HG02623 (cell line): Measurements from ENCODE around the gene FUOM.

ENCODE experiments used
- ATAC-seq: cut with Tn5 transposase; IDR thresholded peaks from one replicate; pipeline ENCODE4 v1.9.1; 2021; ENCODE audit warnings: moderate library complexity; ENCODE audit not compliant: unreplicated experiment

FUOM gene

DNA sequence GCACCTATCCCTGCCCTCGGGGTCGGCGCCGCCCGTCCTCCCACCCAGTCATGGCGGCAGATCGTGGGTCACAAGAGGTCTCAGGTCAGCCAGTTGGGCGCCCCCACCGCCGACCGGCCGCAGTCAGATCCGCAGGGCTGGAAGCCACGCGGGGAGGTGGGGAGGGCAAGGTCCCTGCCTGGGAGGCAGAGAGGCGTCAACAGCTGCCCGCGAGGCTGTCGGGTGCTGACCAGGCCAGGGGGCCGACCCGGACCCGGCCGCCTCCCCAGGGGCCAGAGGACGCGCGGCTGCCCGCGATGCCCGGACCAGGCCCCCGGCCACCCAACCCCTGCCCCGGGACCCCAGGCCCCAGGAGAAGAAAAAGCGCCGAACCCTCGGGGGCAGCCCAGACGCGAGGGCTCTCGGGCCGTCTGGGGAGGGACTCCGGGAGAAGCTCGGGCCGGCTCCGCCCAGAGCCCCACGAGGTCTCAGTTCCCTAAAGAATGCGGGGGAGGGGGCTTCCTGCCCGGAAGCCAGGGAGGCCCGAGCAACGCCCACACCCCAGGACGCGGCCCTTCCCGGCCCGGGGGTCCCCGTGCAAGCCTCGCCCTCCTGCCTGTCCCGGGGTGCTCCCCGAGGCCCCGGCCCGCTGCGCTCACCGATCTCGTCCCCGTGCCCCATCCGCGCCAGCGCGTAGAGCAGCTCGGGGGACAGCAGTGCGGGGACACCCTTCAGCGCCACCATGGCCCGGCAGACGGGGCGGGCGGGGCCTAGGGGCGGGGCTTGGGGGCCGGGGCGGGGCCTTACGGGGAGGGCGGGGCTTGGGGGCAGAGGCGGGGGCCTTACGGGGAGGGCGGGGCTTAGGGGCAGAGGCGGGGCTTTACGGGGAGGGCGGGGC, at the start of gene FUOM:
Gene FUOM (minus strand): TSS at position 735 of the 877 bp plus-strand sequence. CDS start 12 bp downstream, at position 723.
- ATAC-seq: peak; percentile 63

DNA sequence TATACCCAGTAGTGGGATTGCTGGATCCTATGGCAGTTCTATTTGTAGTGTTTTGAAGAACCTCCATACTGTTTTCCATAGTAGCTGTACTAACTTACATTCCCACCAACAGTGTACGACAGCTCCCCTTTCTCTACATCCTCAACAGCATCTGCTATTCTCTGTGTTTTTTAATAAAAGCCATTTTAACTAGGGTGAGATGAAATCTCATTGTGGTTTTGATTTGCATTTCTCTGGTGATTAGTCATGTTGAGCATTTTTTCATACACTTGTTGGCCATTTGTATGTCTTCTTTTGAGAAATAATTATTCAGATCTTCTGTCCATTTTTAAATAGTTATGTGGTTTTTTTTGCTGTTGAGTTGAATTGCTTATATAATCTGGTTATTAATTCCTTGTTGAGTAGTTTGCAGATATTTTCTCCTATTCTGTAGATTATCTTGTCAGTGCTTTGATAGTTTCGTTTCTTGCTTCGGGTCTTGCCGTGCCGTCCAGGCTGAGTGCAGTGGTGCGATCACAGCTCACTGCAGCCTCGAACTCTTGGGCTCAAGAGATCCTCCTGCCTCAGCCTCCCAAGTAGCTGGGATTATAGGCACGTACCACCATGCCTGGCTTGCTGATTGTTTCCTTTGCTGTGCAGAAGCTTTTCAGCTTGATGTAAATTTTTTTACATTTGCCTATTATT, 48.2 kb upstream of the FUOM start:
- ATAC-seq: no peak

- ATAC-seq: no peak
Observed at GRCh38 chr10:133405272-133405671, 47.5 kb upstream of the FUOM start.

- no peak for ATAC-seq
Observed at GRCh38 chr10:133403784-133404183, 46.0 kb upstream of the FUOM start.

- ATAC-seq: no peak
Observed at GRCh38 chr10:133403359-133403758, 45.5 kb upstream of the FUOM start.

DNA sequence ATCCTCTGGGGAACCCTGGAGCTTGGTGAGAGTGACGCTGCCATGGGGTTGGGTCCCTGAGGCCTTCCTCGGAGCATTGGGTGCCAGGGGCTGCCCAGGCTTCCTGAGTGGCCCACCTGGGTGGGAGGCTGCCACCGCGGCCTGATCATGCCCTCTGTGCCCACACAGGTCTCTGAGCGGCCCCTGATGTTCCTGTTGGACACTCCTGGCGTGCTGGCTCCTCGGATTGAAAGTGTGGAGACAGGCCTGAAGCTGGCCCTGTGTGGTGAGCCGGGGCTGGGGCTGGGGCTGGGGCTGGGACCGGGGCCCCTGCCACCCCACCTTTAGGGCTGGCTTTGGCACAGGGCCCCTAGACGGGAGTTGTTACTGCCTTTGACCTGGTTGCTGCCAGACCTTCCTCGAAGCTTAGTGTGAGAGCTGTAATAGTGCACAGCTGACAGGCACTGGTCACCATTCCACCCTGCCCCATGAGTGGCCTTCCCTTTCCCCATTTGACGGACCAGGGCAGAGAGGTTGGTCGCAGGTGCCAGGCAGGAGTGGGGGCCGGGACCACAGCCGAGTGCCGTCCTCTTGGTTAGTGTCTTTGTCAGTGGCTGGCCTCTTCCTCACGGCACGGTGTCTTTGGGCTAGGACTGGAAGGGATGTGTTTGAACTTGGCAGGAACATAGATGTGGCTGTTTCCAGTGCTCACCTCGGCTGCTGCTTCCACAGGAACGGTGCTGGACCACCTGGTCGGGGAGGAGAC, 44.3 kb upstream of the FUOM start:
- ATAC-seq: no peak

- ATAC-seq: peak; percentile 8
Observed at GRCh38 chr10:133401500-133401899, 43.7 kb upstream of the FUOM start.

DNA sequence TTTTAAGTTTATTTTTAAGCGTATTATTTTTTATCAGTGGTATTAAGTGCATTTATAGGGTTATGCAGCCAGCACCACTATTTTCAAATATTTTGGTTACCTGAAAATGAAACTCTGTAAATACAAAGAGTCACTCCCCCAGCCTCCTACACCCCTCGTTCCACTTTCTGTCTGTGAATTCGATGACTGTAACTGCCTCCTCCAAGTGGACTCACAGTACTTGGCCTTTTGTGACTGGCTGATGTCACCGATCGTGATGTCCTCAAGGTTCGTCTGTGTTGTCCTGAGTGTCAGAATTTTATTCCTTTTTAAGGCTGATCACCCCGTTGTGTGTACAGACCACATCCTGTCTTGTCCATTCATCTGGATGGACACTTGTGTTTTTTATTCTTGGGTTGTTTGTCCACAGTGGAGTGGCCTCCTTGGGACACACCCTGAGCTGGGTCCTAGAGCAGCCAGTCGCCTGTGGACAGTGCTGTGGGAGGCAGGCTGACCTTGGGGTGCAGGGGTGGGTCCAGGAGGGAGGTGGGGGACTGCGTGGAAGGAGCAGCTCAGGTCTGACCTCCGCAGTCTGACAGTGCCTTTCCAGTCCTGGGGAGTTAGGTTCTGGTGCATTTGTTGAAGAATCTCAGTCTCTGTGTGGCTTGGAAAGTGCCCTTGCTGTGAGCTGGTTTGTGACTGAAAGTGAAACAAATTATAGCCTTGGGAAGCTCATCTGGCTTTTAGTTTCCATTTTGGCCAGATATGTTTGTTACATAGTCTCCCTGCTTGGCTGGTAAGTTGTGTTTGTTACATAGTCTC, 43.0 kb upstream of the FUOM start:
- ATAC-seq: peak; percentile 81

- ATAC-seq: no peak
Observed at GRCh38 chr10:133399123-133399601, 41.3 kb upstream of the FUOM start.

- no peak for ATAC-seq
Observed at GRCh38 chr10:133397938-133398337, 40.1 kb upstream of the FUOM start.

DNA sequence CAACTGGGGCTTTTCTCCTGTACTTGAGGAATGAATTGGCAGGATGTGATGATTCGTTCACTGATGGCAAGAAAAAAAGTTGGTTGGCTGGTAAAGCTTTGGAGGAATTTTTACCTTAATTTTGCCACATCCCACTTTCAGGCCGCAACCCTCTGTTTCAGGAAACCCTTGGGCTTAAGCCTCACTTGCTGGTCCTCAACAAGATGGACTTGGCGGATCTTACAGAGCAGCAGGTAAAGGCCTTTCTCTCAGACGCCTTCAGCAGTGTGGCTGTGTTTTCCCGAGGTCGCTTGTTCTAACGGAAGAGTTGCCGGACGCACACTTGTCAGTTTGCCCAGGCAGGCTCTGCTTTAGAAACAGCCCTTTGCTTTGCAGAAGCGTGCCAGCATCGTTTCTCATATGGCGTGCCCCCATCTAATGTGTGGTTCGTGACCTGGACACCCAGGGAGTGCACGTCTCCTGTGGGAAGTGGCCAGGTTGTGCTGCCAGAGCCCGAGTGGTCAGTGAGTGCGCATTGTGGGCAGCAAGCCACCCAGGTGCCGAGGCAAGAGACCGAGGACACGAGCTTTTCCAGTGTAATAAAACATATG, 38.3 kb upstream of the FUOM start:
- no peak for ATAC-seq

DNA sequence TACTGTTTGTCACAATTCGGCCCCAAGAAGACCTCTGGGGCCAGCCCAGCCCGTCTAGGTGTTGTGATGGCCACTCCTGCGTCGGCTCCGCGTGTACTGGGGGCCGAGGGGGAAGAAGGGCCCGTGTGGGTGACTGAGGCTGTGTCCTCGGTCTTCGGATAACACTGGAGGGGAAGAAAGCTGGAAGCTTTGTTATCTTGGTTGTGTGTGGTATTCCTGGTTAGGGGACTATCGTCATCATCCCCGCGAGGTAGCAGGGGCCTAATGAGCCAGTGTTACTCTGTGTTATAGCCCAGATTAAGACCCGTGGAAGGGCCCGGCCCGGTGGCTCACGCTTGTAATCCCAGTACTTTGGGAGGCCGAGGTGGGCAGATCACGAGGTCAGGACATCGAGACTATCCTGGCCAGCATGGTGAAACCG, 37.0 kb upstream of the FUOM start:
- no peak for ATAC-seq

GRCh38 chr10:133394064-133394663, 36.3 kb upstream of the FUOM start, which contains the start of gene MTG1:
Gene MTG1, plus strand, starts transcription at chr10:133394157. Its CDS starts 64 bp downstream, at chr10:133394221.
- ATAC-seq: peak; percentile 65

GRCh38 chr10:133393401-133394063, 35.7 kb upstream of the FUOM start:
- ATAC-seq: no peak

DNA sequence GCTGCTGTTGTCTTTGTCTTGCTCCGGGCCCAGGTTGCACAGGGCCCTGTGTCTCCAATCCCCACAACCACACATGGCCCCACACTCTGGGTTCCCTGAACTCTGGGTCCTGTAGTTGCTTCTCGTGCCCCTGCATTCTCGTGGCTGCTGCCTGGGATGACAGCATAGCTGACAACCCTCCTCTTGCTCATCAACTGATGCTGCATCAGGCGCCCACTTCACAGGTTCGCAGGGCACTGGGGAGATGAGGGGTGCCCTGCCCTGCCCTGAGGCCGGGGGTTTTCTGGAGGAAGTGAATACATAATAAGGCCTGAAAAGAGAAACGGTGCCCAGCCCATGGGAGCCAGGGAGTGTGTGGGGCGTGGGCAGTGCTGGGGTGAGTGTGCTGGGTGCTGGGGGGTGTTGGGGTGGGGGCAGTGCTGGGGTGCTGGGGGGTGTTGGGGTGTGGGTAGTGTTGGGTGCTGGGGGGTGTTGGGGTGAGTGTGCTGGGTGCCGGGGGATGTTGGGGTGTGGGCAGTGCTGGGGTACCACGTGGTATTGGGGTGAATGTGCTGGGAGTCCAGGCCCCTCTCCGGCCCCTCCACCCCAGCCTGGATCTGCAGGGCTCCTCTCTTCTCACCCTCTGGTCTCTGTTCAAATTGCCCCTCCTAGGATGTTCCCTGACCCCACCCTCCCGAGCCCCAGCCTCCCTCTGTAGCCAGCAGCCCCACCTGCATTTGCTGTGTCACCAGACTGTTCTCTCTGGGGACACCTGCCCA, 34.1 kb upstream of the FUOM start:
- no peak for ATAC-seq

DNA sequence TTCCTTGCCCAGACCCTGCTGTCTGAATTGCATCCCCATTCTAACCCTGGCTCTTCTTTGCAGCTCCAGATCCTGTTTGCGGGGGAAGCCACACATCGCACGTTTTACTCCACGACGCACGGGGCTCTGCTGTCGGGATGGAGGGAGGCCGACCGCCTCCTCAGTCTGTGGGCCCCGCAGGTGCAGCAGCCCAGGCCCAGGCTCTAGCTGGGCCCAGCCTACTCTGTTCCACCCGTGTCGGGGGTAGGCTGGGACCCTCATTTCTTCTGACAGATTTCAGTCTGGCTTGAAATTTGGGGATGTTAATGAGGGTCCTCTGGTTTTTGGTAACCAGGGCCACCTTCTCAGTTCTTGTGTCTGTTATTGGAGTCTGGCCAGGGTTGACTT, 33.4 kb upstream of the FUOM start:
- no peak for ATAC-seq

- ATAC-seq: no peak
Observed at GRCh38 chr10:133390597-133391248, 32.9 kb upstream of the FUOM start.
